HCT116 (cell line): ENCODE results near the gene FAM83F. TPM values are rescaled to one million over a fixed set of nuclear protein-coding genes. Genes with fewer than 3 reads are reported as not detected.

Experiments
- ATAC-seq: fragments of 200-7000 bp; cut with Tn5 transposase; 2 replicates; pipeline ENCODE4 v1.9.1; 2020; ENCODE audit warnings: mild to moderate bottlenecking, moderate library complexity
- Bru-seq: library from RNA; stranded (reverse); fragments of 400-500 nt; gene quantifications from one replicate; lab custom pipeline; 2021; lab: Mats Ljungman, UMichigan
- BruChase-seq, 2 experiments: library from RNA; stranded (reverse); fragments of 400-500 nt; gene quantifications; one replicate each; lab custom pipeline; 2021; lab: Mats Ljungman, UMichigan
- BruUV-seq: library from RNA; stranded (reverse); fragments of 400-500 nt; replicated peaks from 2 replicates; lab custom pipeline; 2021; lab: Mats Ljungman, UMichigan
- CTCF ChIA-PET: fragments of 300-600 bp; sonication (Branson Sonifier 250); formaldehyde crosslinking; loops from one replicate; lab custom pipeline; 2021; ENCODE audit warnings: antibody characterized with exemption; lab: Charles Lee
- POLR2A ChIA-PET: fragments of 300-600, 350-600 bp; sonication (Branson Sonifier 250); formaldehyde crosslinking; loops from one replicate; lab custom pipeline; 2021; ENCODE audit warnings: antibody characterized with exemption; lab: Charles Lee
- RAD21 ChIA-PET, 2 experiments: fragments of 300-600 bp; sonication (Branson Sonifier 250); formaldehyde crosslinking; loops; one replicate each; lab custom pipeline; 2023; ENCODE audit warnings: low total read pairs in 2 of 2; ENCODE audit not compliant: uncharacterized antibody in 2 of 2, unreplicated experiment in 2 of 2, low non-redundant PET in 1 of 2; lab: Charles Lee
- DNase-seq: peaks from one replicate; pipeline ENCODE4 v3.0.0-alpha.2; 2010; ENCODE audit warnings: low read depth, low spot score
- H2AFZ ChIP-seq: fragments of 200-600 bp; shearing (Covaris generic), sonication (generic); 2 replicates; pipeline ENCODE4 v1.6.1; 2017; ENCODE audit warnings: low read depth, mixed run types, mixed read lengths, antibody characterized with exemption, low read length; ENCODE audit not compliant: poor library complexity, severe bottlenecking
- H3K27ac ChIP-seq: 2 replicates; pipeline ENCODE4 v1.5.1; 2012; ENCODE audit warnings: low read depth, low read length
- H3K27me3 ChIP-seq: fragments of 200-600 bp; sonication (generic); 2 replicates; pipeline ENCODE4 v1.6.1; 2016; ENCODE audit warnings: mixed run types, low read length, mixed read lengths; ENCODE audit not compliant: insufficient read depth
- H3K36me3 ChIP-seq, 2 experiments: fragments of 200-500 bp in 1 of 2; fragments of 200-600 bp in 1 of 2; sonication (Bioruptor generic) in 1 of 2; sonication (generic) in 1 of 2; 2 replicates each; pipeline versions ENCODE4 v1.5.1 to v1.6.1; 2014 to 2016; ENCODE audit warnings: low read length in 2 of 2, inconsistent platforms in 1 of 2, mixed read lengths in 1 of 2, mixed run types in 1 of 2; ENCODE audit not compliant: insufficient read depth in 2 of 2, control insufficient read depth in 1 of 2
- H3K4me1 ChIP-seq, 2 experiments: fragments of 200-600 bp in 1 of 2; sonication (generic) in 1 of 2; 2 replicates each; pipeline versions ENCODE4 v1.5.1 to v1.6.1; 2012 to 2017; ENCODE audit warnings: low read length in 2 of 2, inconsistent platforms in 1 of 2, mild to moderate bottlenecking in 1 of 2, mixed read lengths in 1 of 2, mixed run types in 1 of 2, moderate library complexity in 1 of 2; ENCODE audit not compliant: insufficient read depth in 2 of 2, control insufficient read depth in 1 of 2
- H3K4me2 ChIP-seq: fragments of 200-600 bp; sonication (generic); 2 replicates; pipeline ENCODE4 v1.6.1; 2017; ENCODE audit warnings: mixed run types, low read length, mixed read lengths
- H3K4me3 ChIP-seq, 2 experiments: fragments of 200-600 bp in 1 of 2; sonication (generic) in 1 of 2; replicated peaks in 1 of 2; 2 replicates each; pipeline ENCODE4 v1.5.1; 2011 to 2016; ENCODE audit warnings: low read length in 2 of 2, control low read depth in 1 of 2, low read depth in 1 of 2, mild to moderate bottlenecking in 1 of 2, mixed read lengths in 1 of 2, mixed run types in 1 of 2
- H3K79me2 ChIP-seq: fragments of 200-600 bp; sonication (generic); 2 replicates; pipeline ENCODE4 v1.6.1; 2017; ENCODE audit warnings: mild to moderate bottlenecking, mixed run types, low read length, moderate library complexity, mixed read lengths; ENCODE audit not compliant: insufficient read depth
- H3K9ac ChIP-seq: fragments of 200-600 bp; sonication (generic); 2 replicates; pipeline ENCODE4 v1.6.1; 2016; ENCODE audit warnings: low read length, mixed read lengths
- H3K9me2 ChIP-seq: fragments of 200-600 bp; sonication (generic), shearing (Covaris generic); 2 replicates; pipeline ENCODE4 v1.6.1; 2017; ENCODE audit warnings: mixed run types, mild to moderate bottlenecking, moderate library complexity; ENCODE audit not compliant: insufficient read depth
- H3K9me3 ChIP-seq, 2 experiments: fragments of 200-500 bp in 1 of 2; fragments of 200-600 bp in 1 of 2; sonication (Bioruptor generic) in 1 of 2; sonication (generic) in 1 of 2; 2 replicates each; pipeline ENCODE4 v1.6.1; 2014 to 2017; ENCODE audit warnings: low read length in 2 of 2, mixed read lengths in 2 of 2, inconsistent platforms in 1 of 2, low read depth in 1 of 2, mild to moderate bottlenecking in 1 of 2, mixed run types in 1 of 2, moderate library complexity in 1 of 2; ENCODE audit not compliant: control insufficient read depth in 1 of 2, insufficient read depth in 1 of 2
- H4K20me1 ChIP-seq: fragments of 200-600 bp; sonication (generic), shearing (Covaris generic); 2 replicates; pipeline ENCODE4 v1.6.1; 2017; ENCODE audit warnings: mixed run types, mild to moderate bottlenecking, moderate library complexity; ENCODE audit not compliant: insufficient read depth
- CBX3 ChIP-seq: IDR thresholded peaks from 2 replicates; pipeline ENCODE4 v1.6.1; 2012; ENCODE audit warnings: low read depth
- CEBPB ChIP-seq: IDR thresholded peaks from 2 replicates; pipeline ENCODE4 v1.6.1; 2012; ENCODE audit warnings: low read depth
- EGR1 ChIP-seq: IDR thresholded peaks from 2 replicates; pipeline ENCODE4 v1.6.1; 2012; ENCODE audit warnings: low read depth
- EZH2 ChIP-seq: fragments of 200-600 bp; sonication (generic); IDR thresholded peaks from 2 replicates; pipeline ENCODE4 v1.6.1; 2017; ENCODE audit warnings: antibody characterized with exemption, mixed run types
- EZH2phosphoT487 ChIP-seq: fragments of 200-600 bp; IDR thresholded peaks from 2 replicates; pipeline ENCODE4 v1.6.1; 2018; ENCODE audit warnings: antibody characterized with exemption, borderline replicate concordance
- FOSL1 ChIP-seq: IDR thresholded peaks from 2 replicates; pipeline ENCODE4 v1.6.1; 2012; ENCODE audit warnings: low read depth
- JUND ChIP-seq: IDR thresholded peaks from 2 replicates; pipeline ENCODE4 v1.6.1; 2012
- RAD21 ChIP-seq: IDR thresholded peaks from 2 replicates; pipeline ENCODE4 v1.6.1; 2012; ENCODE audit warnings: low read depth, mild to moderate bottlenecking
- TCF7L2 ChIP-seq: IDR thresholded peaks from 2 replicates; pipeline ENCODE4 v1.7.0; 2011; ENCODE audit warnings: borderline replicate concordance, inconsistent platforms; ENCODE audit not compliant: insufficient read depth, insufficient read length; ENCODE audit errors: extremely low read depth
- ZFX ChIP-seq: fragments of 450-650 bp; IDR thresholded peaks from 2 replicates; pipeline ENCODE4 v1.6.1; 2017
- ZNF274 ChIP-seq: fragments of 200-500 bp; sonication (Bioruptor generic); IDR thresholded peaks from 2 replicates; pipeline ENCODE4 v1.6.1; 2014; ENCODE audit warnings: mild to moderate bottlenecking, low read depth, low read length, inconsistent platforms
- intact Hi-C: fragments of 100-400 bp; cut with micrococcal nuclease; formaldehyde crosslinking; loops from 2 replicates; pipeline ENCODE4 v1.10.0; 2022
- long read RNA-seq: library from polyadenylated mRNA; unstranded; transcript quantifications from one replicate; pipeline ENCODE4 v2.0.0, GENCODE V29; 2021; ENCODE audit not compliant: unreplicated experiment
- polyA plus RNA-seq: library from polyadenylated mRNA; unstranded; fragments of >200 nt; gene quantifications from 2 replicates; pipeline ENCODE4 v1.2.1, GENCODE V29; 2012; ENCODE audit warnings: missing spikeins
- total RNA-seq: library from RNA; stranded (reverse); gene quantifications from one replicate; pipeline ENCODE4 v1.2.1, GENCODE V29; 2021; ENCODE audit not compliant: unreplicated experiment
- TF ChIP-seq, protein P1 (sequence below): IDR thresholded peaks from 2 replicates; pipeline ENCODE4 v1.6.1; 2011; ENCODE audit warnings: mild to moderate bottlenecking, low read length, moderate library complexity; ENCODE audit not compliant: insufficient replicate concordance; ENCODE audit errors: extremely low read depth
- TF ChIP-seq, protein P2 (sequence below): IDR thresholded peaks from 2 replicates; pipeline ENCODE4 v1.6.1; 2012
- TF ChIP-seq, protein P3 (sequence below): IDR thresholded peaks from 2 replicates; pipeline ENCODE4 v1.6.1; 2012; ENCODE audit warnings: low read depth
- TF ChIP-seq, protein P4 (sequence below), 3 experiments: fragments of 200-600 bp in 1 of 3; sonication (generic) in 1 of 3; IDR thresholded peaks in 2 of 3; conservative IDR thresholded peaks in 1 of 3; 2 replicates each; pipeline ENCODE4 v1.5.1; 2012 to 2017; ENCODE audit warnings: low read depth in 2 of 3, low read length in 2 of 3, antibody characterized with exemption in 1 of 3, borderline replicate concordance in 1 of 3, control low read depth in 1 of 3, mild to moderate bottlenecking in 1 of 3, mixed read lengths in 1 of 3, mixed run types in 1 of 3, moderate library complexity in 1 of 3; ENCODE audit not compliant: insufficient read depth in 1 of 3
- TF ChIP-seq, protein P5 (sequence below): IDR thresholded peaks from 2 replicates; pipeline ENCODE4 v1.6.1; 2012

The FAM83F gene
- total RNA-seq (24.5 TPM), Bru-seq, nascent RNA (percentile 70 among the genes with signal in this experiment), BruChase-seq, experiment 1, labeled RNA remaining after a 6-hour chase (percentile 83 among the genes with signal in this experiment), BruChase-seq, experiment 2, labeled RNA remaining after a 2-hour chase (percentile 80 among the genes with signal in this experiment)
- polyA plus RNA-seq, result 10.8 and 12.4 TPM in 2 replicates
- long read RNA-seq, full-length matches to known transcripts, result 50 of 70 reads
- long read RNA-seq, partial matches to known transcripts, result 2 of 70 reads
- long read RNA-seq, other reads (novel, unspliced or antisense), result 18 of 70 reads

DNA sequence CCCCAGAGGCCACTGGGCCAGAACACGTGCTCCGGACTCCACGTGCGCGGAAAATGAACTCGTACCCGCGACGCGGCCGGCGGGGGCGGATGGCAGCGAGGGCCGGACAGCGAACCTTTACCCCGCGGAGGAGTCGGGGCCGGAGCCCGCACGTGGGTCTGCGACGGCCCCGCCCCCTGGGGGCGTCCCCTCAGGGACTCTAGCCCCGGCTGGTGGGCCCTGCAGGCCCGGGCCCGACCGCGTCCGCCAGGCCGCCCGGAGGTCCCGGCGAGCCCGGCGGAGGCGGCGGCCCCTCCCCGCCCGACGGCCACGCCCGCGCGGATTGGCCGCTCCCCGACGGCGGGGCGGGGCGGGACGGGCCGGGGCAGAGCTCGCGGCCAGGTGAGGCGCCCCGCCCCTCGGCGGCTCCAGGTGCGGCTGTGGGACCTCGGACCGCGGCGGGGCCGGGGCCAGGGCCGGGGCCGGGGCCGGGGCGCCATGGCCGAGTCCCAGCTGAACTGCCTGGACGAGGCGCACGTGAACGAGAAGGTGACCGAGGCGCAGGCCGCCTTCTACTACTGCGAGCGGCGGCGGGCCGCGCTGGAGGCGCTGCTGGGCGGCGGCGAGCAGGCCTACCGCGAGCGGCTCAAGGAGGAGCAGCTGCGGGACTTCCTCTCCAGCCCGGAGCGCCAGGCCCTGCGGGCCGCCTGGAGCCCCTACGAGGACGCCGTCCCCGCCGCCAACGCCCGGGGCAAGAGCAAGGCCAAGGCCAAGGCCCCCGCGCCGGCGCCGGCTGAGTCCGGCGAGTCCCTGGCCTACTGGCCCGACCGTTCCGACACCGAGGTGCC lies at the start of gene FAM83F:
Gene FAM83F (plus strand): TSS at position 389 of the 827 bp plus-strand sequence. CDS start 89 bp downstream, at position 478.
- peaks cover 0 to 6% of the 10 kb centered on the region in 2 experiments; a peak in 2 of 4 replicates for H3K36me3 ChIP-seq
- BruUV-seq, result no TSS peak
- peak within 1 kb of the TSS; percentile 89 for H3K9ac ChIP-seq
- H3K4me1 ChIP-seq, result peaks cover 20 to 38% of the 10 kb centered on the region in 2 experiments
- H3K9me3 ChIP-seq, result no peaks in the 10 kb centered on the region
- peak within 1 kb of the TSS; percentile 66 for H3K27ac ChIP-seq
- H3K79me2 ChIP-seq, result peaks cover 48% of the 10 kb centered on the region
- H2AFZ ChIP-seq, result no peak within 1 kb of the TSS
- no peaks in the 10 kb centered on the region for H4K20me1 ChIP-seq
- intact Hi-C loops, result no loop called here
- POLR2A ChIA-PET, result no interaction called here
- no peaks in the 10 kb centered on the region for H3K27me3 ChIP-seq
- peak within 1 kb of the TSS; percentile 73 to 90 for H3K4me3 ChIP-seq
- H3K9me2 ChIP-seq, result no peaks in the 10 kb centered on the region
- DNase-seq (peak; percentile 24), ATAC-seq (peak; percentile 91)
- CTCF ChIA-PET, result interaction anchor here (2.1 kb wide), 1 partner anchor 30 kb away, joined by 6 read pairs; no protein-coding TSS in a partner anchor
- RAD21 ChIA-PET, result no interaction called here
- H3K4me2 ChIP-seq, result peak within 1 kb of the TSS; percentile 98
- TF ChIP-seq JUND (no peak), TCF7L2 (no peak), EGR1 (peak; percentile 85), EZH2 (no peak), CEBPB (no peak), CBX3 (peak; percentile 72; the same call in 1 of the 2 replicates), FOSL1 (no peak), ZNF274 (no peak), RAD21 (no peak), EZH2phosphoT487 (no peak), ZFX (peak; percentile 96)
- TF ChIP-seq, protein P1, sequence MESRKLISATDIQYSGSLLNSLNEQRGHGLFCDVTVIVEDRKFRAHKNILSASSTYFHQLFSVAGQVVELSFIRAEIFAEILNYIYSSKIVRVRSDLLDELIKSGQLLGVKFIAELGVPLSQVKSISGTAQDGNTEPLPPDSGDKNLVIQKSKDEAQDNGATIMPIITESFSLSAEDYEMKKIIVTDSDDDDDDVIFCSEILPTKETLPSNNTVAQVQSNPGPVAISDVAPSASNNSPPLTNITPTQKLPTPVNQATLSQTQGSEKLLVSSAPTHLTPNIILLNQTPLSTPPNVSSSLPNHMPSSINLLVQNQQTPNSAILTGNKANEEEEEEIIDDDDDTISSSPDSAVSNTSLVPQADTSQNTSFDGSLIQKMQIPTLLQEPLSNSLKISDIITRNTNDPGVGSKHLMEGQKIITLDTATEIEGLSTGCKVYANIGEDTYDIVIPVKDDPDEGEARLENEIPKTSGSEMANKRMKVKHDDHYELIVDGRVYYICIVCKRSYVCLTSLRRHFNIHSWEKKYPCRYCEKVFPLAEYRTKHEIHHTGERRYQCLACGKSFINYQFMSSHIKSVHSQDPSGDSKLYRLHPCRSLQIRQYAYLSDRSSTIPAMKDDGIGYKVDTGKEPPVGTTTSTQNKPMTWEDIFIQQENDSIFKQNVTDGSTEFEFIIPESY, result no peak
- TF ChIP-seq, protein P2, sequence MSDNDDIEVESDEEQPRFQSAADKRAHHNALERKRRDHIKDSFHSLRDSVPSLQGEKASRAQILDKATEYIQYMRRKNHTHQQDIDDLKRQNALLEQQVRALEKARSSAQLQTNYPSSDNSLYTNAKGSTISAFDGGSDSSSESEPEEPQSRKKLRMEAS, result peak; percentile 98
- TF ChIP-seq, protein P3, sequence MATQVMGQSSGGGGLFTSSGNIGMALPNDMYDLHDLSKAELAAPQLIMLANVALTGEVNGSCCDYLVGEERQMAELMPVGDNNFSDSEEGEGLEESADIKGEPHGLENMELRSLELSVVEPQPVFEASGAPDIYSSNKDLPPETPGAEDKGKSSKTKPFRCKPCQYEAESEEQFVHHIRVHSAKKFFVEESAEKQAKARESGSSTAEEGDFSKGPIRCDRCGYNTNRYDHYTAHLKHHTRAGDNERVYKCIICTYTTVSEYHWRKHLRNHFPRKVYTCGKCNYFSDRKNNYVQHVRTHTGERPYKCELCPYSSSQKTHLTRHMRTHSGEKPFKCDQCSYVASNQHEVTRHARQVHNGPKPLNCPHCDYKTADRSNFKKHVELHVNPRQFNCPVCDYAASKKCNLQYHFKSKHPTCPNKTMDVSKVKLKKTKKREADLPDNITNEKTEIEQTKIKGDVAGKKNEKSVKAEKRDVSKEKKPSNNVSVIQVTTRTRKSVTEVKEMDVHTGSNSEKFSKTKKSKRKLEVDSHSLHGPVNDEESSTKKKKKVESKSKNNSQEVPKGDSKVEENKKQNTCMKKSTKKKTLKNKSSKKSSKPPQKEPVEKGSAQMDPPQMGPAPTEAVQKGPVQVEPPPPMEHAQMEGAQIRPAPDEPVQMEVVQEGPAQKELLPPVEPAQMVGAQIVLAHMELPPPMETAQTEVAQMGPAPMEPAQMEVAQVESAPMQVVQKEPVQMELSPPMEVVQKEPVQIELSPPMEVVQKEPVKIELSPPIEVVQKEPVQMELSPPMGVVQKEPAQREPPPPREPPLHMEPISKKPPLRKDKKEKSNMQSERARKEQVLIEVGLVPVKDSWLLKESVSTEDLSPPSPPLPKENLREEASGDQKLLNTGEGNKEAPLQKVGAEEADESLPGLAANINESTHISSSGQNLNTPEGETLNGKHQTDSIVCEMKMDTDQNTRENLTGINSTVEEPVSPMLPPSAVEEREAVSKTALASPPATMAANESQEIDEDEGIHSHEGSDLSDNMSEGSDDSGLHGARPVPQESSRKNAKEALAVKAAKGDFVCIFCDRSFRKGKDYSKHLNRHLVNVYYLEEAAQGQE, result no peak
- TF ChIP-seq, protein P4, sequence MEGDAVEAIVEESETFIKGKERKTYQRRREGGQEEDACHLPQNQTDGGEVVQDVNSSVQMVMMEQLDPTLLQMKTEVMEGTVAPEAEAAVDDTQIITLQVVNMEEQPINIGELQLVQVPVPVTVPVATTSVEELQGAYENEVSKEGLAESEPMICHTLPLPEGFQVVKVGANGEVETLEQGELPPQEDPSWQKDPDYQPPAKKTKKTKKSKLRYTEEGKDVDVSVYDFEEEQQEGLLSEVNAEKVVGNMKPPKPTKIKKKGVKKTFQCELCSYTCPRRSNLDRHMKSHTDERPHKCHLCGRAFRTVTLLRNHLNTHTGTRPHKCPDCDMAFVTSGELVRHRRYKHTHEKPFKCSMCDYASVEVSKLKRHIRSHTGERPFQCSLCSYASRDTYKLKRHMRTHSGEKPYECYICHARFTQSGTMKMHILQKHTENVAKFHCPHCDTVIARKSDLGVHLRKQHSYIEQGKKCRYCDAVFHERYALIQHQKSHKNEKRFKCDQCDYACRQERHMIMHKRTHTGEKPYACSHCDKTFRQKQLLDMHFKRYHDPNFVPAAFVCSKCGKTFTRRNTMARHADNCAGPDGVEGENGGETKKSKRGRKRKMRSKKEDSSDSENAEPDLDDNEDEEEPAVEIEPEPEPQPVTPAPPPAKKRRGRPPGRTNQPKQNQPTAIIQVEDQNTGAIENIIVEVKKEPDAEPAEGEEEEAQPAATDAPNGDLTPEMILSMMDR (IDR thresholded peaks at IDR 0.05 in 2 of 3, conservative IDR thresholded peaks at IDR 0.05 in 1 of 3; ENCODE audit: borderline replicate concordance in 1 of 3, insufficient read depth in 1 of 3, low read depth in 2 of 3, low read length in 2 of 3), result no peak
- TF ChIP-seq, protein P5, sequence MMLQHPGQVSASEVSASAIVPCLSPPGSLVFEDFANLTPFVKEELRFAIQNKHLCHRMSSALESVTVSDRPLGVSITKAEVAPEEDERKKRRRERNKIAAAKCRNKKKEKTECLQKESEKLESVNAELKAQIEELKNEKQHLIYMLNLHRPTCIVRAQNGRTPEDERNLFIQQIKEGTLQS, result no peak
